ENCODE measurements around the gene HDAC9.

DNA sequence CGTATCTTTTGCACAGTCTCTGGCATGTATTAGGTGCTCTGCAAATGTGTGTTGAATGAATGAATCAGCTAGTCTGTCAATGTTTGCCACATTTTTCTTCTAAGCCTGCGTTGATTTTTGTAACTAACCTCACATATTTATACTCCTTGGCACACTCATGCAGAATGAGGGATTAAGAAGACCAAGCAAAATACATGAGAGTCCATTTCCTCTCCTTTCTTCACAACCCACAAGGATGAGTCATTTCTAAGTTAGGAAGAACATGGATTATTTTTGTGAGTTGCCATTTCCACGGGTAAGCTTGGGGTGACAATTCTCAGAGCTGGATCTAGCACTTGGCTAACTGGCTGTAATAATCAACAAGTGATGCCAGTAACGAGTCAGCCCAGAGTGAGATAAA lies 463.1 kb downstream of the HDAC9 start:
- TF ChIP-seq EZH2phosphoT487 (conservative IDR thresholded peaks at IDR 0.05; ENCODE audit: low read length), result no peak
- TF ChIP-seq CTCF (IDR thresholded peaks at IDR 0.05; ENCODE audit: insufficient read depth, low read length, poor library complexity, severe bottlenecking), result no peak
